ENCODE data around the gene MARCO.
"Not testable (repeated sequence)": the region's sequence is repeated elsewhere in the genome, so short reads cannot be mapped to it uniquely, and the experiment has no call there.

Gene MARCO

DNA sequence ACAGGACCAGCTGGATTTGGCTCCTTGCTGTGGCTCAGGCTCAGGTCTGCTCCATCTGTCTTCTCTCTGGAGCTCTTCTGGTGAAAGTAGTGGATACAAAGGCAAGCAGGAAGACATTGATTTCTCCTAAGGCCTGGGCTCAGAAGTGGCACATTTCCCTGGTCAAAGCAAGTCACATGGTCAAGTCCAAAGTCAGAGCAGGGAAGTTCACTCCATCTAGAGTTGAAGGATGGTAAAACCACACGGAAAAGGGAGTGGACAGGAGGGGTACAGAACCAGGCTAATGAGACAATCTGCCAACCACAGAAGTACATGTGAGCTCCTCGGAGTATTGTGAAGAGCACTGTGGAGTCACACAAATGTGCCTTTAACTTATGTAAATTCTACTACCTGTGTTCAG is 66.1 kb downstream of the MARCO start:
- no peak for DNase-seq

GRCh38 chr2:119009110-119009509 is 67.1 kb downstream of the MARCO start:
- DNase-seq = no peak

- no peak for DNase-seq
These were observed 68.3 kb downstream of the MARCO start for GRCh38 chr2:119010336-119010735.

GRCh38 chr2:119011162-119011909 is 69.3 kb downstream of the MARCO start:
- no peak for DNase-seq

DNA sequence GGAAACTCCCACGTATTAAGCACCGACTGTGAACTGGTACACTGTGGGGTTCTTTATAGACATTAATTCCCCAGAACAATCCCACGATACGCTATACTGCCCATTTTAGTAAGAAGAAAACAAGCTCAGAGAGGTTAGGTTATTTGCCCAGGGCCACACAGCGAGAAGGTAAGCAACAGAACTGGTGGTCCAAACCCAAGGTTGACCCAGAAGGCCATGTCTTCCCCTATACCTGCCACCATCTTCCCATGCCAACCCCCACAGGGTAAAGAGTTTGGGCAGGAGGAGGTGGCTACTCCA is 69.9 kb downstream of the MARCO start:
- DNase-seq = no peak

DNA sequence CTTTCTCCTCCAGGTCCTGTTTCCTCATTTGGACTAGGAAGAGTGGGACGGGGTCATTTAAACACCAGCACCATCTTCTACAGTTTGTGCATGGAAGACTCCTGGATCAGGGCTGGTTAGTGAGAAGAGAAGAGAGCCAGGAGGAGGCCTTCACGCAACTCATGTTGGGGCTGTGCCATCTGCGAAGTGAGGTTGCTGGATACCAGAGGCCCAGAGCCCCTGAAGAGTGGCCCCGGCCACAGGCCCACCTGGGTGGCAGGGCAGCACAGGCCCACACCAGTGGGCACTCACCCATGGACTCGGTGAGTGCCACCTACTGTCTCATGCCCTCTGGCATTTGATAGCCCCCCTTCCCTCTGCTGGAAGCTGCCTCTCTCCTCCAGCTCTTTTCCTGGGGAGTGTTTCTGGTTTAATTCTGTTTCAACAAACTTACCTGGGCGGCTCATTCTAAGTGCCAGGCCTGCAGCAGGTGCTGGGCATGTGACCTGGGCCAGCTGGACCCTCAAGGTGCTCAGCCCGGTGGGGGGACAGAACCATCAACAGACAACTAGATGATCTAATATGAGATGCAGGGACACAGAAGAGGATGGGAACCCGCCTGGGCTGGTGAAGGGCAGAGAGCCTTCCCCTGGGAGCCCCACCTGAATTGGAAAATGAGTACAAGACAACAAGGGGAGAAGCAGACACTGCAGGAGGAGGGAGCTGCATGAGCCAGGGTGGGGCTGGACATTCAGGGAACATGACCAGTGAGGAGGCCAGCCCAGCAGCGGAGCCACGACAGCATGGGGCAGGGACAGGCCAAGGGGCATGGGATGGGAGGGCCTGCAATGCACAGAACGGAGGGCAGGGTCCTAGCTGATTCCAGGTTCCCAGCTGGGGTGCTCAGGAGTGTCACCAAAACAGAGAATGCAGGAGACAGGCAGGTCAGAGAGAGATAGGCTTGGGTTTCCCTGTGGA is 70.6 kb downstream of the MARCO start:
- DNase-seq = no peak

DNA sequence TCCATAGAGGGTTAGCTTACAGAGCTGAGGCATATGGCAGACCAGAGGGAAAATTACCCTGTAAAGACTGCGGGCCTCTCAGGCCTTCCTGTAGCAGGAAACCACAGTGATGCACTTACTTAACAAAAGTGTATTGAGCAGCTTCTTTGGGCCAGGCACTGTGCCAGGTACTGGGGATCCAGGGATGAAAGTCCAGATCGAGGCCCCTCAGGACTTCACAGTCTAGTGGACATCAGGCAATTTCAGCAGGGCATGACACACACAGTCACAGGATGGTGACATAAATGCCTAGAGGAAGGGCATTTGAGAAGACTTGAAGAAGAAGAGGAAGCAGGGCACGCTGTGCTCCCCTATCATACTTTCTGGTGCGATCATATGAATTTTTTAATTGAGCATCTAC is 71.7 kb downstream of the MARCO start:
- DNase-seq = no peak

DNA sequence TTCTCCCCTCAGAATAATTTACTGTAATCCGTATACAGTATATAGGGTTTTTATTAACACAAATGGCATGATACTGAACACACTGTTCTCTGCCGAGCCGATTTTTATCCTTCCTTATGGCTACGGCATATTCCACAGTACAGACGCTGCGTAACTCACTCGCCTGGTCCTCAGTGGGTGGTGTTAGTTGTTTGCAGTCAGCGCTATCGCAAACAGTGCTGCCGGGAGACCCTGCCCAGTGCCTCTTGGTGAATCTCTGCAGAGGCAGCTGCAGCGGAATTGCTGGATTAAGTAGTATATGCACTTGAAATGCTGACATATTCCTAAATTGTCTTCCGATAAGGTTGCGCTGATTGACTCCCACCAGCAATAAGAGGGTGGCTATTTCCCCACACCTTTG is 73.9 kb downstream of the MARCO start:
- DNase-seq = no peak

GRCh38 chr2:119019521-119019920 is 77.5 kb downstream of the MARCO start:
- DNase-seq = no peak

DNA sequence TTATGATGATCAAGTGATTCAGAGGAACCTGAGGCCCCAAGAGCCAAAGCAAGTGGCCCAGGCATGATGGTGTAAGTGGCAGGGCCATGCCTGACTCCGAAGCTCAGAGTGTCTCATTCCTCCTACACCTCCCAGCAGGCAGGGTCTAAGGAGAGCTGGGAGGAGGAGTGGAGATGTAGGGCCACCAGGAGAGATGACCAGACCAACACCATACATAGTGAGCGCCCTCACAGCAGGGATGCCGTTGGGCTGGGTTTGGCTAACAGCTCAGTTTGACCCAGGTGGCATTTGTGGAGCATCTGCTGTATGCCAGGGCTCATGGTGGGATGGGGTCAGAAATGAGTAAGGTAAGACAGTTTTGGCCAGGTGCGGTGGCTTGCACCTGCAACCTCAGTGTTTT is 80.7 kb downstream of the MARCO start:
- DNase-seq = no peak

GRCh38 chr2:119023534-119023933 is 81.5 kb downstream of the MARCO start:
- no peak for DNase-seq

GRCh38 chr2:119024152-119024551 is 82.2 kb downstream of the MARCO start:
- no peak for DNase-seq

DNA sequence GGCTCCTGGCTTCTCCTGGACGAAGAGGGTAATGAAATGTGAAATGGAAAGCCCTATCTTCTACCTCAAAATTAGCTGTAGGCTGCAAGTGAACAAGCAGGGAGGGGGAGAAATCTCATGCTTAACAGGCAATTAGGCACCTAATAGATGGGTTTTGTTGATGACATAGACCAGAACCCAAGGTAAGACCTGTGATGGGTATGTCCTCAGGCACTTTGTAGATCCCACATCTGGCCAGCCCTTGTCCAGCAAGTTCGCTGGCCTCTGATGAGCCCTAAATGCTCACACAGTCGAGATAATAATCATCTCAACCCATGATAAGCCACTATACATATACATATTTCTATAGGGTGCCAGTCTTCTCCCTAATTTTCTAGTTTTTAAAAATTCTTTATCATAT is 82.6 kb downstream of the MARCO start:
- no peak for DNase-seq

- no peak for DNase-seq
These were observed 83.0 kb downstream of the MARCO start for GRCh38 chr2:119025013-119025412.

GRCh38 chr2:119025762-119026351 is 83.9 kb downstream of the MARCO start:
- DNase-seq = no peak

DNA sequence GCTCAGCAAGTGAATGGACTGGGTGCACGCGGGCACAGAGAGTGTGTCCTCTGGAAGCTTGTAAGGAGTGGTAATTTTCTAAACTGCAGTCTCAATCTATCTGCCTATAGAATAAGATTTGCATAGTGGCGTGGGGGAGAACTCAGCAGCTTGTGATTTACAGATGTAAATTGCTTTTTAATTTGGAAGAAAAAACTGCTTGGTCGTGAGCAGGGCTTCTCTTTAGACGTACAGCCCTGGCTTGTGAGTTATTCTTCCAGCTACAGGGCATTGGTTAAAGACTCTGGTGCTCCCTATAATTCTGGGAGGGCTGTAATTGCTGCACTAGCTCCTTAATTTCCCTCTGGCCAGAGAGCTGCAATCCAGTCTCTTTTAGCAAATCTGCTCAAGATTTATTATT is 84.9 kb downstream of the MARCO start:
- DNase-seq = no peak

- no peak for DNase-seq
These were observed 86.6 kb downstream of the MARCO start for GRCh38 chr2:119028327-119029174.

- no peak for DNase-seq
These were observed 87.3 kb downstream of the MARCO start for GRCh38 chr2:119029297-119029696.

DNA sequence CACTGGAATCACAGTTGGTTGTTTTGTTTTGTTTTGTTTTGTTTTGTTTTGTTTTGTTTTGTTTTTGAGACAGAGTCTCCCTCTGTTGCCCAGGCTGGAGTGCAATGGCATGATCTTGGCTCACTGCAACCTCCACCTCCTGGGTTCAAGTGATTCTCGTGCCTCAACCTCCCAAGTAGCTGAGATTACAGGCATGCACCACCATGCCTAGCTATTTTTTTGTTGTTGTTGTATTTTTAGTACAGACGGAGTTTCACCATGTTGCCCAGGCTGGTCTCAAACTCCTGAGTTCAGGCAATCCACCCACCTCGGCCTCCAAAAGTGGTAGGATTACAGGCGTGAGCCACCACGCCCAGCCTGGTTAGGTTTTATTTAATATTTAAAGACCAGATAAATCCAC is 95.9 kb downstream of the MARCO start:
- DNase-seq = not testable (repeated sequence)

GRCh38 chr2:119040730-119041129 is 98.7 kb downstream of the MARCO start:
- DNase-seq = no peak

Measured in SHP77 treated with DMSO at 0.1 percent for 48 hours (cell line).